Liver (tissue), 9 donors: Measurements from ENCODE around the gene NINJ2. TPM values are rescaled to one million over a fixed set of nuclear protein-coding genes. Genes with fewer than 3 reads are reported as not detected.

Experiments
- DNase-seq: peaks from one replicate; pipeline ENCODE4 v3.0.0-alpha.2; 2017; ENCODE audit warnings: low spot score
- H3K27ac ChIP-seq, 2 donors: one replicate each; pipeline ENCODE4 v1.7.0; 2013; ENCODE audit warnings: inconsistent platforms in 2 of 2, low read length in 2 of 2, control low read depth in 1 of 2, low read depth in 1 of 2, mild to moderate bottlenecking in 1 of 2
- H3K27me3 ChIP-seq, 4 donors: one replicate each; pipeline versions ENCODE4 v1.6.1 to v1.7.0; 2013; ENCODE audit warnings: low read length in 3 of 4, inconsistent platforms in 1 of 4, mild to moderate bottlenecking in 1 of 4, moderate library complexity in 1 of 4; ENCODE audit not compliant: control insufficient read depth in 4 of 4, insufficient read depth in 4 of 4
- H3K36me3 ChIP-seq, 4 donors: one replicate each; pipeline versions ENCODE4 v1.6.1 to v1.7.0; 2013; ENCODE audit warnings: low read length in 3 of 4, mild to moderate bottlenecking in 3 of 4, low read depth in 1 of 4, moderate library complexity in 1 of 4; ENCODE audit not compliant: control insufficient read depth in 4 of 4, insufficient read depth in 3 of 4
- H3K4me1 ChIP-seq, 4 donors: one replicate each; pipeline versions ENCODE4 v1.6.1 to v1.7.0; 2013; ENCODE audit warnings: low read length in 3 of 4, mild to moderate bottlenecking in 3 of 4, moderate library complexity in 1 of 4; ENCODE audit not compliant: control insufficient read depth in 4 of 4, insufficient read depth in 4 of 4
- H3K4me3 ChIP-seq, 3 donors: one replicate each; pipeline versions ENCODE4 v1.6.1 to v1.7.0; 2013; ENCODE audit warnings: low read length in 3 of 3, control low read depth in 1 of 3, low read depth in 1 of 3, mild to moderate bottlenecking in 1 of 3
- H3K9ac ChIP-seq, 2 donors: one replicate each; pipeline ENCODE4 v1.7.0; 2013; ENCODE audit warnings: low read length in 2 of 2, mild to moderate bottlenecking in 2 of 2, moderate library complexity in 2 of 2, control low read depth in 1 of 2, low read depth in 1 of 2
- H3K9me3 ChIP-seq, 4 donors: one replicate each; pipeline versions ENCODE4 v1.6.1 to v1.7.0; 2013; ENCODE audit warnings: low read length in 3 of 4; ENCODE audit not compliant: control insufficient read depth in 4 of 4
- ATF3 ChIP-seq: IDR thresholded peaks from 2 replicates; pipeline ENCODE4 v1.6.1; 2016; ENCODE audit warnings: antibody characterized with exemption
- CTCF ChIP-seq: fragments of 150-350 bp; IDR thresholded peaks from 2 replicates; pipeline ENCODE4 v1.5.1; 2017; ENCODE audit warnings: improper control_type of control experiment, low read depth, low read length; ENCODE audit not compliant: missing input control
- EGR1 ChIP-seq, 2 donors: IDR thresholded peaks; 2 replicates each; pipeline ENCODE4 v1.6.1; 2016 to 2018; ENCODE audit warnings: antibody characterized with exemption in 2 of 2, low read depth in 2 of 2
- FOXA1 ChIP-seq: IDR thresholded peaks from 2 replicates; pipeline ENCODE4 v1.6.1; 2016; ENCODE audit warnings: antibody characterized with exemption
- FOXA2 ChIP-seq: IDR thresholded peaks from 2 replicates; pipeline ENCODE4 v1.6.1; 2016; ENCODE audit warnings: antibody characterized with exemption
- GABPA ChIP-seq, 2 donors: IDR thresholded peaks in 1 of 2; conservative IDR thresholded peaks in 1 of 2; 2 replicates each; pipeline ENCODE4 v1.6.1; 2016; ENCODE audit warnings: antibody characterized with exemption in 2 of 2, mild to moderate bottlenecking in 1 of 2, moderate library complexity in 1 of 2
- HNF4A ChIP-seq, 2 donors: conservative IDR thresholded peaks; 2 replicates each; pipeline ENCODE4 v1.6.1; 2016; ENCODE audit warnings: antibody characterized with exemption in 2 of 2, mild to moderate bottlenecking in 2 of 2
- HNF4G ChIP-seq: IDR thresholded peaks from 2 replicates; pipeline ENCODE4 v1.6.1; 2016; ENCODE audit warnings: antibody characterized with exemption
- JUND ChIP-seq, 2 donors: IDR thresholded peaks; 2 replicates each; pipeline ENCODE4 v1.6.1; 2016; ENCODE audit warnings: antibody characterized with exemption in 2 of 2
- NR2F2 ChIP-seq: IDR thresholded peaks from 2 replicates; pipeline ENCODE4 v1.6.1; 2016; ENCODE audit warnings: antibody characterized with exemption
- RAD21 ChIP-seq, 2 donors: IDR thresholded peaks; 2 replicates each; pipeline ENCODE4 v1.6.1; 2016; ENCODE audit warnings: antibody characterized with exemption in 2 of 2, mild to moderate bottlenecking in 2 of 2
- RXRA ChIP-seq, 2 donors: IDR thresholded peaks; 2 replicates each; pipeline ENCODE4 v1.6.1; 2017 to 2018; ENCODE audit warnings: antibody characterized with exemption in 2 of 2, mild to moderate bottlenecking in 1 of 2
- SP1 ChIP-seq: IDR thresholded peaks from 2 replicates; pipeline ENCODE4 v1.6.1; 2018; ENCODE audit warnings: antibody characterized with exemption, mild to moderate bottlenecking
- TAF1 ChIP-seq: conservative IDR thresholded peaks from 2 replicates; pipeline ENCODE4 v1.6.1; 2016; ENCODE audit warnings: antibody characterized with exemption, mild to moderate bottlenecking
- YY1 ChIP-seq: IDR thresholded peaks from 2 replicates; pipeline ENCODE4 v1.6.1; 2016; ENCODE audit warnings: antibody characterized with exemption, mild to moderate bottlenecking
- ZBTB33 ChIP-seq: IDR thresholded peaks from 2 replicates; pipeline ENCODE4 v1.6.1; 2016; ENCODE audit warnings: antibody characterized with exemption
- WGBS: extraction: QIAGEN DNeasy Blood & Tissue Kit; methylation state at CpG from one replicate; pipeline ENCODE4 v1.1.7; 2013; 5-methylcytosine and 5-hydroxymethylcytosine counted together
- polyA plus RNA-seq, 2 donors: library from polyadenylated mRNA; stranded (reverse) in 1 of 2; unstranded in 1 of 2; fragments of 200-250 nt in 1 of 2; fragments of >200 nt in 1 of 2; fragmentation: Nextera tagmentation in 1 of 2; extraction: Ambion mirVana in 1 of 2; gene quantifications; one replicate each; pipeline versions ENCODE4 v1.2.1 to v1.2.3, GENCODE V29; 2013 to 2015
- total RNA-seq, 2 donors: library from RNA; depleted of rRNA; stranded (reverse); fragments of >200 nt; gene quantifications; one replicate each; pipeline ENCODE4 v1.2.3, GENCODE V29; 2014
- TF ChIP-seq, protein P1 (sequence below): IDR thresholded peaks from 2 replicates; pipeline ENCODE4 v1.6.1; 2016; ENCODE audit warnings: antibody characterized with exemption, mild to moderate bottlenecking
- TF ChIP-seq, protein P2 (sequence below): IDR thresholded peaks from 2 replicates; pipeline ENCODE4 v1.6.1; 2016; ENCODE audit warnings: antibody characterized with exemption
- donor health status: healthy.
- donor health status: healthy.
- donor health status: healthy.
- donor health status: healthy.
- donor health status: healthy.

NINJ2 gene
- total and polyA plus RNA-seq, 4 donors: 6.7 to 16.5 (median 15.4) TPM

- 67% methylated on average over 13 of the region's 13 CpGs for WGBS
- H3K36me3 ChIP-seq: no peaks in the 10 kb centered on the region
Measured at GRCh38 chr12:547883-548470, 115.3 kb downstream of the NINJ2 start.

More at GRCh38 chr12:547883-548470, 115.3 kb downstream of the NINJ2 start:
- peaks cover 0 to 2% (median 0%) of the 10 kb centered on the region in 4 donors for H3K27me3 ChIP-seq
- no peak overlapping the region for H3K9ac ChIP-seq
- no peak overlapping the region for H3K27ac ChIP-seq
- TF ChIP-seq GABPA (IDR thresholded peaks at IDR 0.05 in 1 of 2, conservative IDR thresholded peaks at IDR 0.05 in 1 of 2) (no peak), CTCF (no peak), HNF4A (conservative IDR thresholded peaks at IDR 0.05) (no peak), NR2F2 (no peak), YY1 (no peak), SP1 (no peak), RAD21 (IDR thresholded peaks at IDR 0.05) (no peak), FOXA2 (no peak), JUND (IDR thresholded peaks at IDR 0.05) (no peak), EGR1 (IDR thresholded peaks at IDR 0.05; ENCODE audit: low read depth in 2 of 2) (no peak), ATF3 (no peak), TAF1 (no peak), ZBTB33 (no peak), FOXA1 (no peak), HNF4G (no peak), RXRA (IDR thresholded peaks at IDR 0.05) (no peak)
- TF ChIP-seq, protein P1, sequence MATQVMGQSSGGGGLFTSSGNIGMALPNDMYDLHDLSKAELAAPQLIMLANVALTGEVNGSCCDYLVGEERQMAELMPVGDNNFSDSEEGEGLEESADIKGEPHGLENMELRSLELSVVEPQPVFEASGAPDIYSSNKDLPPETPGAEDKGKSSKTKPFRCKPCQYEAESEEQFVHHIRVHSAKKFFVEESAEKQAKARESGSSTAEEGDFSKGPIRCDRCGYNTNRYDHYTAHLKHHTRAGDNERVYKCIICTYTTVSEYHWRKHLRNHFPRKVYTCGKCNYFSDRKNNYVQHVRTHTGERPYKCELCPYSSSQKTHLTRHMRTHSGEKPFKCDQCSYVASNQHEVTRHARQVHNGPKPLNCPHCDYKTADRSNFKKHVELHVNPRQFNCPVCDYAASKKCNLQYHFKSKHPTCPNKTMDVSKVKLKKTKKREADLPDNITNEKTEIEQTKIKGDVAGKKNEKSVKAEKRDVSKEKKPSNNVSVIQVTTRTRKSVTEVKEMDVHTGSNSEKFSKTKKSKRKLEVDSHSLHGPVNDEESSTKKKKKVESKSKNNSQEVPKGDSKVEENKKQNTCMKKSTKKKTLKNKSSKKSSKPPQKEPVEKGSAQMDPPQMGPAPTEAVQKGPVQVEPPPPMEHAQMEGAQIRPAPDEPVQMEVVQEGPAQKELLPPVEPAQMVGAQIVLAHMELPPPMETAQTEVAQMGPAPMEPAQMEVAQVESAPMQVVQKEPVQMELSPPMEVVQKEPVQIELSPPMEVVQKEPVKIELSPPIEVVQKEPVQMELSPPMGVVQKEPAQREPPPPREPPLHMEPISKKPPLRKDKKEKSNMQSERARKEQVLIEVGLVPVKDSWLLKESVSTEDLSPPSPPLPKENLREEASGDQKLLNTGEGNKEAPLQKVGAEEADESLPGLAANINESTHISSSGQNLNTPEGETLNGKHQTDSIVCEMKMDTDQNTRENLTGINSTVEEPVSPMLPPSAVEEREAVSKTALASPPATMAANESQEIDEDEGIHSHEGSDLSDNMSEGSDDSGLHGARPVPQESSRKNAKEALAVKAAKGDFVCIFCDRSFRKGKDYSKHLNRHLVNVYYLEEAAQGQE: no peak
- TF ChIP-seq, protein P2, sequence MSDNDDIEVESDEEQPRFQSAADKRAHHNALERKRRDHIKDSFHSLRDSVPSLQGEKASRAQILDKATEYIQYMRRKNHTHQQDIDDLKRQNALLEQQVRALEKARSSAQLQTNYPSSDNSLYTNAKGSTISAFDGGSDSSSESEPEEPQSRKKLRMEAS: no peak
- no peak overlapping the region for H3K4me3 ChIP-seq
- DNase-seq: no peak
- H3K9me3 ChIP-seq: no peaks in the 10 kb centered on the region
- peaks cover 0 to 6% (median 3%) of the 10 kb centered on the region in 4 donors for H3K4me1 ChIP-seq
